ENCODE measurements around the gene UBE2Q1.

DNA sequence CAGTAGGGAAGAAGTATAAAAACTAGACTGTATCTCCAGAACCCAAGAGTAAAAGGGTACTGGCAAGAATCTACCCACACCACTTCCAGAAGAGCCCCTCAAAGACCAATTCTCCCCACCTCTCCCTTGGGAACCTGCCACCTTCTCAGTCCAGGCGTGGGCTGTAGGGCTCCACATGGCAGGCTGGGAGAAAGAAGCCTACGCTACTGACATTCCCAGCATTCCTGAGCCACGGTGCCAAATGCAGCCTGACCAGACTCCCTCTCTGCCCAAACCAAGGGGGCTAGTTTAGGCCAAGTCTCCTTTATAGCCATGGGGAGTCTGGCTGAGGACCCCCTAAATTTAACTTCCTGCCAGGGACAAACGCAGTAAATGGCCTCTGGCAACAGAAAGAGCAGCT lies 2.0 kb downstream of the UBE2Q1 start:
- TF ChIP-seq POLR2AphosphoS5 (IDR thresholded peaks at IDR 0.05; ENCODE audit: low read depth, low read length) (no peak), POLR2A (IDR thresholded peaks at IDR 0.05; ENCODE audit: low read depth, low read length) (no peak), TAF1 (IDR thresholded peaks at IDR 0.05; ENCODE audit: borderline replicate concordance, low read depth, low read length) (no peak)

All from GM12892 (cell line).